ENCODE data around the gene EMSY. TPM values are rescaled to one million over a fixed set of nuclear protein-coding genes. Genes with fewer than 3 reads are reported as not detected.

Gene EMSY
- total and polyA plus RNA-seq, 2 of the 13 experiments (the other 11 are each of a cell fraction or from before 2014, with no cell fraction given) = 11.6 to 18.5 TPM

DNA sequence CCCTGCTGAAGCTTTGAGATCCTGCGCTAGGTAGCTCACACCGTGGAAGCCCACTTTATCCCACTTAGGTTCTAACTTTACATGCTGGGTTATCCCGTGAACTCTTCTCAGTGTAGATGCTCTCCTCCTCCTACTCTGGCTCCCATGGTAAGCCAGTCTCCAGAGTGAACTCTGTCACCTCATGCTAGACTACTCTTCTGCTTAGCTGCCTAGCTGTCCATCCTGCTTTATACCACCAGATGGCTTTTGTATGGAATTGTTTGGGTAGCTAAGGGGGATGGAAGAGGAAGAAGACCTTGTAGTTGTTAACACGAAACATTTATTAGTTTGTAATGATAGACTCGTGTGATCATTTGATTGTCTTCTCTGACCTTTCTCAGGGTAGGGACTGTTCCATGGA, 46.8 kb downstream of the EMSY start:
- H3K27ac ChIP-seq (ENCODE audit: extremely low read length, insufficient read depth, low read length) = no peak overlapping the region
- intact Hi-C loops (cut with micrococcal nuclease; ENCODE audit: unreplicated experiment) (no loop called here), in situ Hi-C loops (cut with HindIII; ENCODE audit: extremely low pct_ligation_motif_present, low pct_unique_long_range_greater_than_20kb) (no loop called here)
- no peaks in the 10 kb centered on the region for H3K9me3 ChIP-seq (ENCODE audit: low read length)
- H3K4me3 ChIP-seq (replicated peaks in 1 of 3; ENCODE audit: insufficient read depth in 1 of 3, low read depth in 2 of 3, low read length in 3 of 3) = no peak overlapping the region
- no peaks in the 10 kb centered on the region for H3K4me1 ChIP-seq (ENCODE audit: insufficient read depth, low read length)
- H3K27me3 ChIP-seq (ENCODE audit: control insufficient read depth in 1 of 2, insufficient read depth in 2 of 2, low read length in 2 of 2) = no peaks in the 10 kb centered on the region
- no TSS peak for BruUV-seq (replicated peaks)
- H4K20me1 ChIP-seq (ENCODE audit: insufficient read depth, low read length) = no peaks in the 10 kb centered on the region
- H3K9ac ChIP-seq (ENCODE audit: insufficient read depth, low read depth, low read length) = no peak overlapping the region
- ChIA-PET POLR2A (no interaction called here), CTCF (ENCODE audit: low intra/inter-chr PET ratio, low total read pairs) (no interaction called here)
- H3K36me3 ChIP-seq (replicated peaks in 1 of 2; ENCODE audit: control insufficient read depth in 1 of 2, insufficient read depth in 2 of 2, low read length in 2 of 2) = peaks cover 2 to 14% of the 10 kb centered on the region in 2 experiments; a peak in 4 of 5 replicates
- H2AFZ ChIP-seq (ENCODE audit: low read length) = no peak overlapping the region
- FAIRE-seq (no peak), ATAC-seq (peak; percentile 47; the same call in 2 of the 3 replicates), DNase-seq (ENCODE audit: low spot score) (no peak)
- H3K79me2 ChIP-seq (ENCODE audit: insufficient read depth, low read length) = no peaks in the 10 kb centered on the region
- TF ChIP-seq ZBTB42 (CRISPR knock-in tag; IDR thresholded peaks at IDR 0.05) (no peak), PBX2 (CRISPR knock-in tag; IDR thresholded peaks at IDR 0.05) (no peak), MBD4 (IDR thresholded peaks at IDR 0.05; ENCODE audit: borderline replicate concordance, low read length) (no peak), ARNTL (CRISPR knock-in tag; IDR thresholded peaks at IDR 0.05) (no peak), ZNF563 (CRISPR knock-in tag; IDR thresholded peaks at IDR 0.05) (no peak), THAP7 (CRISPR knock-in tag; IDR thresholded peaks at IDR 0.05) (no peak), PRPF4 (IDR thresholded peaks at IDR 0.05; ENCODE audit: low read depth, low read length, poor library complexity, severe bottlenecking) (no peak), SNAI1 (CRISPR knock-in tag; IDR thresholded peaks at IDR 0.05; ENCODE audit: borderline replicate concordance) (no peak), ZMYM2 (CRISPR knock-in tag; IDR thresholded peaks at IDR 0.05) (no peak), SOX13 (IDR thresholded peaks at IDR 0.05) (no peak), SOX13 (CRISPR knock-in tag; conservative IDR thresholded peaks at IDR 0.05 in 1 of 2, IDR thresholded peaks at IDR 0.05 in 1 of 2) (no peak), JUNB (CRISPR knock-in tag; IDR thresholded peaks at IDR 0.05; ENCODE audit: borderline replicate concordance) (no peak), SIX1 (CRISPR knock-in tag; IDR thresholded peaks at IDR 0.05; ENCODE audit: borderline replicate concordance) (no peak), TCF7 (IDR thresholded peaks at IDR 0.05; ENCODE audit: low read depth) (no peak)
- WGBS (ENCODE audit: low lambda C conversion rate) = 96% methylated on average over 5 of the region's 5 CpGs
- H3K4me2 ChIP-seq (ENCODE audit: low read depth, low read length) = no peak overlapping the region
